ENCODE results near the gene C2CD2.

DNA sequence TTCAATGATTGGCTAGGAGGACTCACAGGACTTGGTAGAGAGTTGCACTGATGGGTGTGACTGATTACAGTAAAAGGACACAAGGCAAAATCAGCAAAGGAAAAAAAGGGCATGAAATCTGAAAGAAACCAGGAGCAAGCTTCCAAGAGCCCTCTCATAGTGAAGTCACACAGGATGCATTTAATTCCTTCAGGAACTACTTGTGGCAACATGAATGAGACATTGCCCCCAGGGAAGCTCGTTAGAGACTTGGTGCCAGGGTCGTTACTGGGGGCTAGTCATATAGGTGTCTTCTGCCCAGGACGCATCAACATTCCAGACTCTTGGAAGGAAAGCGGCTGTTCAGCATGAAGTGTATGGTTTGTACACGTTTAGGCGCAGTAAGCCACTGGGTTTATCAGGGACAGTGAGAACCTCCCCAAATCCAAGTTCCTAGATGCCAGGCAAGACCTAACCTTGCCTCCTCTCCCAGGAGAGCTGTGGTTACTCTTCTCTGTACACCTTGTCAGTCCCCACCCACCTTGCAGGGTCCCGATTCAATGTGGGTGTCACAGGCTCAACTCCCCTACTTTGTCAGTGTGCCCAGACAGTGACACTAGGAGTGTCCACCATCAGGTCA, 26.0 kb upstream of the C2CD2 start:
- TF ChIP-seq POLR2A (IDR thresholded peaks at IDR 0.05; ENCODE audit: low read depth, low read length): no peak
- TF ChIP-seq TAF1 (IDR thresholded peaks at IDR 0.05; ENCODE audit: borderline replicate concordance, low read depth, low read length): no peak
- no peak for TF ChIP-seq POLR2AphosphoS5 (IDR thresholded peaks at IDR 0.05; ENCODE audit: low read depth, low read length)

All from GM12892 (cell line).